Ovary (tissue), 9 donors: ENCODE results near the gene SH2D7. TPM values are rescaled to one million over a fixed set of nuclear protein-coding genes. Genes with fewer than 3 reads are reported as not detected.

Experiments
- DNase-seq, 5 donors: peaks; one replicate each; pipeline ENCODE4 v3.0.0-alpha.2; 2019 to 2020
- H3K27ac ChIP-seq, 2 donors: fragments of 200-600 bp; one replicate each; pipeline versions ENCODE4 v1.5.1 to v1.8.0; 2019 to 2022
- H3K27me3 ChIP-seq: fragments of 200-600 bp; one replicate; pipeline ENCODE4 v1.8.0; 2022
- H3K36me3 ChIP-seq: fragments of 200-600 bp; sonication (generic); one replicate; pipeline ENCODE4 v1.5.1; 2019
- H3K4me1 ChIP-seq: one replicate; pipeline ENCODE4 v1.8.1; 2013; ENCODE audit warnings: mild to moderate bottlenecking, moderate library complexity; ENCODE audit not compliant: insufficient read depth
- H3K4me3 ChIP-seq: fragments of 200-600 bp; sonication (generic); one replicate; pipeline ENCODE4 v1.5.1; 2017
- H3K9me3 ChIP-seq, 2 donors: fragments of 200-600 bp in 1 of 2; sonication (generic) in 1 of 2; one replicate each; pipeline versions ENCODE4 v1.5.1 to v1.8.1; 2013 to 2019; ENCODE audit warnings: mild to moderate bottlenecking in 1 of 2, moderate library complexity in 1 of 2
- CTCF ChIP-seq, 3 donors: fragments of 450-650 bp in 2 of 3; fragments of 200-600 bp in 1 of 3; IDR thresholded peaks; one replicate each; pipeline versions ENCODE4 v1.5.1 to v1.8.0; 2016 to 2022; ENCODE audit warnings: antibody characterized with exemption in 3 of 3, mild to moderate bottlenecking in 1 of 3
- EP300 ChIP-seq: sonication (generic); formaldehyde crosslinking; IDR thresholded peaks from one replicate; pipeline ENCODE4 v1.6.1; 2017; ENCODE audit warnings: antibody characterized with exemption
- POLR2A ChIP-seq: fragments of 450-650 bp; IDR thresholded peaks from one replicate; pipeline ENCODE4 v1.6.1; 2017; ENCODE audit warnings: antibody characterized with exemption, mild to moderate bottlenecking, moderate library complexity
- whole genome bisulfite sequencing, 3 donors: extraction: QIAGEN DNeasy Blood & Tissue Kit in 1 of 3; methylation state at CpG; one replicate each; pipeline versions ENCODE4 v1.1.5 to v1.1.7; 2013 to 2017; 5-methylcytosine and 5-hydroxymethylcytosine counted together
- intact Hi-C, 4 donors: fragments of 100-400 bp; cut with DNase I; formaldehyde crosslinking; loops; one replicate each; pipeline versions ENCODE4 v1.11.0 to v1.15.1; 2022 to 2023
- polyA plus RNA-seq, 2 donors: library from polyadenylated mRNA; stranded (reverse); fragments of 200-250 nt in 1 of 2; fragments of 350-450 nt in 1 of 2; fragmentation: Illumina TruSeq in 1 of 2; extraction: RNeasy Lipid Tissue Mini Kit (QIAGEN cat#74804) in 1 of 2; gene quantifications; one replicate each; pipeline ENCODE4 v1.2.3, GENCODE V29; 2013 to 2014
- total RNA-seq, 7 donors: library from RNA; depleted of rRNA in 2 of 7; stranded (reverse); fragments of >200 nt in 2 of 7; fragmentation: NEBNext Ultra II Directional in 3 of 7; extraction: Animal tissue kit (Norgen Biotek cat#: 25700) in 3 of 7; gene quantifications; one replicate each; pipeline versions ENCODE4 v1.1.0 to v1.2.4, GENCODE V29; 2016 to 2023
- donor health status: DM: no; HTN: no; CAD: no; lungs with moderate emphysema.
- donor health status: DM: no; HTN: no; CAD: no.
- donor health status: Bipolar disorder and iron deficiency.
- donor health status: DM: yes; HTN: yes; CAD: no.
- donor health status: DM: no; HTN: no; CAD: no.
- donor health status: DM: yes; HTN: yes; CAD: no.

SH2D7 gene
- total and polyA plus RNA-seq, 9 donors, result not detected

GRCh38 chr15:78065973-78066946, 26.1 kb upstream of the SH2D7 start:
- H3K4me3 ChIP-seq, result no peak overlapping the region
- DNase-seq, result no peak
- no peaks in the 10 kb centered on the region for H3K9me3 ChIP-seq
- H3K27me3 ChIP-seq, result no peaks in the 10 kb centered on the region
- peaks cover 55% of the 10 kb centered on the region for H3K4me1 ChIP-seq
- TF ChIP-seq EP300, result no peak
- TF ChIP-seq CTCF (IDR thresholded peaks at IDR 0.05), result no peak
- no peak for TF ChIP-seq POLR2A
- H3K36me3 ChIP-seq, result no peaks in the 10 kb centered on the region
- intact Hi-C loops, result no loop called here
- H3K27ac ChIP-seq, result peak overlapping the region; percentile 72 to 95
- 30 to 32% (median 31%) methylated on average over 7 of the region's 7 CpGs for WGBS, 3 donors

- Histone ChIP-seq H3K36me3 (no peaks in the 10 kb centered on the region), H3K27me3 (no peaks in the 10 kb centered on the region), H3K27ac (peak overlapping the region in 1 of 2 donors; percentile 95), H3K9me3 (no peaks in the 10 kb centered on the region), H3K4me3 (no peak overlapping the region), H3K4me1 (peaks cover 64% of the 10 kb centered on the region)
- TF ChIP-seq CTCF (IDR thresholded peaks at IDR 0.05), result no peak
- TF ChIP-seq EP300, result no peak
- TF ChIP-seq POLR2A, result no peak
- WGBS, 3 donors, result 40 to 47% (median 40%) methylated on average over 1 of the region's 1 CpG
- DNase-seq, result no peak
- intact Hi-C loops, result no loop called here
Measured at GRCh38 chr15:78067328-78068228, 24.8 kb upstream of the SH2D7 start.

- intact Hi-C loops, result no loop called here
- Histone ChIP-seq H3K4me3 (no peak overlapping the region), H3K9me3 (no peaks in the 10 kb centered on the region), H3K27ac (peak overlapping the region in 1 of 2 donors; percentile 95), H3K36me3 (no peaks in the 10 kb centered on the region), H3K4me1 (peaks cover 57% of the 10 kb centered on the region), H3K27me3 (no peaks in the 10 kb centered on the region)
- 69 to 71% (median 69%) methylated on average over 7 of the region's 7 CpGs for WGBS, 3 donors
- TF ChIP-seq CTCF (IDR thresholded peaks at IDR 0.05) (no peak), POLR2A (no peak), EP300 (no peak)
- no peak for DNase-seq
Measured at GRCh38 chr15:78069052-78069414, 23.3 kb upstream of the SH2D7 start.

- intact Hi-C loops, result loop anchor here in 2 of 4 donors (5.0 to 10.0 kb wide), 2 partner anchors 65 to 67 kb away; no protein-coding TSS in a partner anchor
- peak overlapping the region in 1 of 2 donors; percentile 95 for H3K27ac ChIP-seq
Measured at GRCh38 chr15:78069462-78070029, 22.8 kb upstream of the SH2D7 start.

More at GRCh38 chr15:78069462-78070029, 22.8 kb upstream of the SH2D7 start:
- H3K9me3 ChIP-seq, result no peaks in the 10 kb centered on the region
- H3K27me3 ChIP-seq, result no peaks in the 10 kb centered on the region
- TF ChIP-seq CTCF (IDR thresholded peaks at IDR 0.05) (no peak), EP300 (no peak), POLR2A (no peak)
- DNase-seq, result no peak
- peaks cover 56% of the 10 kb centered on the region for H3K4me1 ChIP-seq
- WGBS, 3 donors, result 60 to 69% (median 64%) methylated on average over 5 of the region's 5 CpGs
- H3K36me3 ChIP-seq, result no peaks in the 10 kb centered on the region
- H3K4me3 ChIP-seq, result no peak overlapping the region
